Esophagus muscularis mucosa (tissue), 3 donors: ENCODE measurements around the gene HLCS.

ENCODE experiments used
- POLR2A ChIP-seq: fragments of 450-650 bp; IDR thresholded peaks from one replicate; pipeline ENCODE4 v1.6.1; 2017; ENCODE audit warnings: antibody characterized with exemption, moderate library complexity, mild to moderate bottlenecking, low read depth
- TF ChIP-seq, protein P1 (sequence below), 3 experiments: fragments of 200-600 bp in 2 of 3; fragments of 450-650 bp in 1 of 3; sonication (generic) in 2 of 3; IDR thresholded peaks; one replicate each; pipeline ENCODE4 v1.5.1; 2017 to 2019; ENCODE audit warnings: antibody characterized with exemption in 3 of 3, mild to moderate bottlenecking in 2 of 3, moderate library complexity in 1 of 3

- TF ChIP-seq, protein P1, sequence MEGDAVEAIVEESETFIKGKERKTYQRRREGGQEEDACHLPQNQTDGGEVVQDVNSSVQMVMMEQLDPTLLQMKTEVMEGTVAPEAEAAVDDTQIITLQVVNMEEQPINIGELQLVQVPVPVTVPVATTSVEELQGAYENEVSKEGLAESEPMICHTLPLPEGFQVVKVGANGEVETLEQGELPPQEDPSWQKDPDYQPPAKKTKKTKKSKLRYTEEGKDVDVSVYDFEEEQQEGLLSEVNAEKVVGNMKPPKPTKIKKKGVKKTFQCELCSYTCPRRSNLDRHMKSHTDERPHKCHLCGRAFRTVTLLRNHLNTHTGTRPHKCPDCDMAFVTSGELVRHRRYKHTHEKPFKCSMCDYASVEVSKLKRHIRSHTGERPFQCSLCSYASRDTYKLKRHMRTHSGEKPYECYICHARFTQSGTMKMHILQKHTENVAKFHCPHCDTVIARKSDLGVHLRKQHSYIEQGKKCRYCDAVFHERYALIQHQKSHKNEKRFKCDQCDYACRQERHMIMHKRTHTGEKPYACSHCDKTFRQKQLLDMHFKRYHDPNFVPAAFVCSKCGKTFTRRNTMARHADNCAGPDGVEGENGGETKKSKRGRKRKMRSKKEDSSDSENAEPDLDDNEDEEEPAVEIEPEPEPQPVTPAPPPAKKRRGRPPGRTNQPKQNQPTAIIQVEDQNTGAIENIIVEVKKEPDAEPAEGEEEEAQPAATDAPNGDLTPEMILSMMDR (IDR thresholded peaks at IDR 0.05), result no peak
- TF ChIP-seq POLR2A, result no peak
Measured at GRCh38 chr21:36710729-36711048, 255.8 kb downstream of the HLCS start.
